HEK293 (cell line): ENCODE data around the gene PCDH18.
"Not testable (repeated sequence)": the region's sequence is repeated elsewhere in the genome, so short reads cannot be mapped to it uniquely, and the experiment has no call there.

Experiments
- ZNF169 ChIP-seq: fragments of 450-650 bp; formaldehyde crosslinking; IDR thresholded peaks from 2 replicates; pipeline ENCODE4 v1.5.1; 2016; ENCODE audit warnings: missing biosample characterization, missing genetic modification characterization
- TF ChIP-seq, protein P1 (sequence below): fragments of 450-650 bp; formaldehyde crosslinking; IDR thresholded peaks from 2 replicates; pipeline ENCODE4 v1.5.1; 2016; ENCODE audit warnings: missing biosample characterization, missing genetic modification characterization

DNA sequence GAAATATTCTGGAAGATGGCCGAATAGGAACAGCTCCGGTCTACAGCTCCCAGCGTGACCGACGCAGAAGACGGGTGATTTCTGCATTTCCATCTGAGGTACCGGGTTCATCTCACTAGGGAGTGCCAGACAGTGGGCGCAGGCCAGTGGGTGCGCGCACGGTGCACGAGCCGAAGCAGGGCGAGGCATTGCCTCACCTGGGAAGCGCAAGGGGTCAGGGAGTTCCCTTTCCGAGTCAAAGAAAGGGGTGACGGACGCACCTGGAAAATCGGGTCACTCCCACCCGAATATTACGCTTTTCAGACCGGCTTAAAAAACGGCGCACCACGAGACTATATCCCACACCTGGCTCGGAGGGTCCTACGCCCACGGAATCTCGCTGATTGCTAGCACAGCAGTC is 36.0 kb downstream of the PCDH18 start:
- TF ChIP-seq, protein P1, sequence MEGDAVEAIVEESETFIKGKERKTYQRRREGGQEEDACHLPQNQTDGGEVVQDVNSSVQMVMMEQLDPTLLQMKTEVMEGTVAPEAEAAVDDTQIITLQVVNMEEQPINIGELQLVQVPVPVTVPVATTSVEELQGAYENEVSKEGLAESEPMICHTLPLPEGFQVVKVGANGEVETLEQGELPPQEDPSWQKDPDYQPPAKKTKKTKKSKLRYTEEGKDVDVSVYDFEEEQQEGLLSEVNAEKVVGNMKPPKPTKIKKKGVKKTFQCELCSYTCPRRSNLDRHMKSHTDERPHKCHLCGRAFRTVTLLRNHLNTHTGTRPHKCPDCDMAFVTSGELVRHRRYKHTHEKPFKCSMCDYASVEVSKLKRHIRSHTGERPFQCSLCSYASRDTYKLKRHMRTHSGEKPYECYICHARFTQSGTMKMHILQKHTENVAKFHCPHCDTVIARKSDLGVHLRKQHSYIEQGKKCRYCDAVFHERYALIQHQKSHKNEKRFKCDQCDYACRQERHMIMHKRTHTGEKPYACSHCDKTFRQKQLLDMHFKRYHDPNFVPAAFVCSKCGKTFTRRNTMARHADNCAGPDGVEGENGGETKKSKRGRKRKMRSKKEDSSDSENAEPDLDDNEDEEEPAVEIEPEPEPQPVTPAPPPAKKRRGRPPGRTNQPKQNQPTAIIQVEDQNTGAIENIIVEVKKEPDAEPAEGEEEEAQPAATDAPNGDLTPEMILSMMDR (tag by site-specific recombination) = not testable (repeated sequence)
- TF ChIP-seq ZNF169 (tag by site-specific recombination) = not testable (repeated sequence)
